NT2/D1 (cell line): Measurements from ENCODE around the gene WDR88.

ENCODE experiments used
- SUZ12 ChIP-seq: IDR thresholded peaks from 2 replicates; pipeline ENCODE4 v1.6.1; 2011; ENCODE audit not compliant: insufficient read length, insufficient read depth; ENCODE audit errors: extremely low read depth
- YY1 ChIP-seq: IDR thresholded peaks from 2 replicates; pipeline ENCODE4 v1.6.1; 2011; ENCODE audit not compliant: insufficient read length, insufficient read depth
- ZNF274 ChIP-seq: IDR thresholded peaks from 2 replicates; pipeline ENCODE4 v1.6.1; 2011; ENCODE audit warnings: mild to moderate bottlenecking, low read depth, low read length

DNA sequence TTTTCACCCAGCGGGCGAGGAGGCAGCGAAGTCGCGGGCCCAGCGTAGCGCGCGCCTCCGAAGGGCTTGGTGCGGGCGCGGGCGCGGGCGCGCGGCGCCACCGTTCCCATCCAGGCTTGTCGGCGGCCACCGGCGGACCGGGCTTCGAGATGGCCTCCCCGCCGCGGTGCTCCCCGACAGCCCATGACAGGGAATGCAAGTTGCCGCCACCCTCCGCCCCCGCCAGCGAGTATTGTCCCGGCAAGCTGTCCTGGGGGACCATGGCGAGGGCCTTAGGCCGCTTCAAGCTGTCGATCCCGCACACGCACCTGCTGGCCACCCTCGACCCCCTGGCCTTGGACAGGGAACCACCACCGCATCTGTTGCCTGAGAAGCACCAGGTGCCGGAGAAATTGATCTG is at the start of gene WDR88:
- TF ChIP-seq ZNF274 (no peak), YY1 (no peak), SUZ12 (no peak)
